HepG2 (cell line): ENCODE measurements around the gene BABAM2. TPM values are rescaled to one million over a fixed set of nuclear protein-coding genes. Genes with fewer than 3 reads are reported as not detected.

ENCODE experiments used
- CENPX ChIP-seq: sonication (generic); formaldehyde crosslinking; IDR thresholded peaks from 2 replicates; pipeline ENCODE4 v1.9.0; 2021; ENCODE audit warnings: mild to moderate bottlenecking, missing genetic modification reagents, moderate library complexity
- ELF1 ChIP-seq: sonication (generic); formaldehyde crosslinking; IDR thresholded peaks from 2 replicates; pipeline ENCODE4 v1.4.0; 2020; ENCODE audit warnings: missing genetic modification reagents
- KIAA2018 ChIP-seq: sonication (generic); formaldehyde crosslinking; IDR thresholded peaks from 2 replicates; pipeline ENCODE4 v1.5.0; 2020; ENCODE audit warnings: mild to moderate bottlenecking, missing genetic modification reagents, borderline replicate concordance
- MAFK ChIP-seq, 2 experiments: IDR thresholded peaks in 1 of 2; conservative IDR thresholded peaks in 1 of 2; 2 replicates each; pipeline ENCODE4 v1.6.1; 2011; ENCODE audit warnings: improper control_type of control experiment in 2 of 2, low read length in 2 of 2
- NBN ChIP-seq: fragments of 450-650 bp; conservative IDR thresholded peaks from 2 replicates; pipeline ENCODE4 v1.6.1; 2017
- NFYB ChIP-seq: sonication (generic); formaldehyde crosslinking; IDR thresholded peaks from 2 replicates; pipeline ENCODE4 v1.4.0; 2020; ENCODE audit warnings: missing genetic modification reagents
- PBX2 ChIP-seq: IDR thresholded peaks from 2 replicates; pipeline ENCODE4 v1.6.1; 2016; ENCODE audit warnings: control low read depth
- PCBP2 ChIP-seq: fragments of 200-400 bp; formaldehyde crosslinking; optimal IDR thresholded peaks from 2 replicates; pipeline ENCODE3; 2018; ENCODE audit warnings: low read length, low read depth; ENCODE audit not compliant: poor library complexity, severe bottlenecking
- SMYD3 ChIP-seq: sonication (generic); formaldehyde crosslinking; IDR thresholded peaks from 2 replicates; pipeline ENCODE4 v1.8.1; 2023; ENCODE audit warnings: mild to moderate bottlenecking, missing genetic modification reagents
- ZBTB7B ChIP-seq: sonication (generic); formaldehyde crosslinking; IDR thresholded peaks from 2 replicates; pipeline ENCODE4 v1.4.0; 2020; ENCODE audit warnings: missing genetic modification reagents
- ZFX ChIP-seq: sonication (generic); formaldehyde crosslinking; IDR thresholded peaks from 2 replicates; pipeline ENCODE4 v1.4.0; 2020; ENCODE audit warnings: mild to moderate bottlenecking, low read depth, missing genetic modification reagents, moderate library complexity
- ZNF18 ChIP-seq: sonication (generic); formaldehyde crosslinking; IDR thresholded peaks from 2 replicates; pipeline ENCODE4 v1.8.0; 2022; ENCODE audit warnings: mild to moderate bottlenecking, missing genetic modification reagents; ENCODE audit not compliant: insufficient replicate concordance
- ZNF616 ChIP-seq: sonication (generic); formaldehyde crosslinking; IDR thresholded peaks from 2 replicates; pipeline ENCODE4 v1.5.0; 2020; ENCODE audit warnings: low read depth, mild to moderate bottlenecking, missing genetic modification reagents
- ZNF780A ChIP-seq: sonication (generic); formaldehyde crosslinking; IDR thresholded peaks from 2 replicates; pipeline ENCODE4 v1.8.0; 2022; ENCODE audit warnings: mild to moderate bottlenecking, missing genetic modification reagents, moderate library complexity
- ZNF788 ChIP-seq: sonication (generic); formaldehyde crosslinking; IDR thresholded peaks from 2 replicates; pipeline ENCODE4 v1.5.0; 2020; ENCODE audit warnings: mild to moderate bottlenecking, missing genetic modification reagents, borderline replicate concordance
- ZNF792 ChIP-seq: IDR thresholded peaks from 2 replicates; pipeline ENCODE4 v1.6.1; 2016
- polyA plus RNA-seq, 8 experiments: library from polyadenylated mRNA; depleted of rRNA in 3 of 8; stranded (reverse) in 7 of 8; unstranded in 1 of 8; fragments of >200 nt; fragmentation: Illumina TruSeq in 4 of 8; extraction: Trizol in 4 of 8; gene quantifications; 2 replicates each; pipeline versions ENCODE4 v1.2.1 to v1.2.3, GENCODE V29; 2011 to 2016; ENCODE audit warnings: low read depth in 4 of 8, missing spikeins in 1 of 8, mixed read lengths in 1 of 8; ENCODE audit not compliant: insufficient read depth in 1 of 8
- total RNA-seq, 5 experiments: library from RNA; depleted of rRNA; stranded (reverse); fragments of >200 nt; fragmentation: Illumina TruSeq; extraction: Trizol; gene quantifications; 2 replicates each; pipeline ENCODE4 v1.2.3, GENCODE V29; 2016; ENCODE audit warnings: low read depth in 1 of 5

Gene BABAM2
- total and polyA plus RNA-seq, 2 of the 13 experiments (the other 11 are each of a cell fraction or from before 2014, with no cell fraction given): 24.9 to 28.0 TPM

- TF ChIP-seq ZBTB7B (CRISPR knock-in tag): peak; percentile 69; the same call in 1 of the 2 replicates
- peak; percentile 73; the same call in 1 of the 2 replicates for TF ChIP-seq ZNF616 (CRISPR knock-in tag)
- peak; percentile 71 for TF ChIP-seq ELF1 (CRISPR knock-in tag)
- no peak for TF ChIP-seq CENPX (CRISPR knock-in tag)
- TF ChIP-seq ZNF788 (CRISPR knock-in tag): peak; percentile 97; the same call in 1 of the 2 replicates
- no peak for TF ChIP-seq PCBP2
- TF ChIP-seq PBX2 (CRISPR knock-in tag): no peak
- no peak for TF ChIP-seq MAFK (conservative IDR thresholded peaks at IDR 0.05 in 1 of 2, IDR thresholded peaks at IDR 0.05 in 1 of 2; ENCODE audit: low read length in 2 of 2)
- peak; percentile 44; the same call in 1 of the 2 replicates for TF ChIP-seq ZNF792 (CRISPR knock-in tag)
- no peak; the same call in 1 of the 2 replicates for TF ChIP-seq ZNF780A (CRISPR knock-in tag)
- peak; percentile 22; the same call in 1 of the 2 replicates for TF ChIP-seq NFYB
- TF ChIP-seq KIAA2018: no peak
- TF ChIP-seq ZNF18 (CRISPR knock-in tag): peak; percentile 50
- peak; percentile 92; the same call in 1 of the 2 replicates for TF ChIP-seq SMYD3
- TF ChIP-seq ZFX (CRISPR knock-in tag): peak; percentile 86
- TF ChIP-seq NBN: no peak
These were observed at the start of gene BABAM2, which contains the start of gene RBKS (continued) for GRCh38 chr2:27890146-27890923.
